GM15510 (cell line): Measurements from ENCODE around the gene GBA3.

Experiments
- POLR2A ChIP-seq: IDR thresholded peaks from 3 replicates; pipeline ENCODE4 v1.6.1; 2011; ENCODE audit warnings: borderline replicate concordance; ENCODE audit not compliant: insufficient read length; ENCODE audit errors: extremely low read depth

The GBA3 gene

DNA sequence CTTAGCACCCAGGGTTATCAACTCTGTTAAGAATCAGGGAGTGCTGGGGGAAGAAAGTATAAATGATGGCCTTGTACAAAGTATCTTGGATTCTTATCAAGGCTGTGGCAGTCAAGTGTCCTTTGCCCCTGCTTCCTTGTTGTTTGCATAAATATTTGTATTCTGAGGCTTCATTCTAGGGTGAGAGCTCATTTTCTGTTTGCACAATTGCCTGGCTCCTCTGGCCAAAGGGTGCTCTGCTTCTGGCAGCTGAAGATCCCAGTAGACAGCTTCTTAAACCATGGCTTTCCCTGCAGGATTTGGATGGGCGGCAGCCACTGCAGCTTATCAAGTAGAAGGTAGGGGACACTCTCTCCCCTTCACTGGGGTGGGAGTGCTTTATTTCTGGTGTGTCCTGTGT, at the start of gene GBA3:
TSS of gene GBA3 (plus strand) at position 202 of the 400 bp plus-strand sequence.
- TF ChIP-seq POLR2A = no peak

DNA sequence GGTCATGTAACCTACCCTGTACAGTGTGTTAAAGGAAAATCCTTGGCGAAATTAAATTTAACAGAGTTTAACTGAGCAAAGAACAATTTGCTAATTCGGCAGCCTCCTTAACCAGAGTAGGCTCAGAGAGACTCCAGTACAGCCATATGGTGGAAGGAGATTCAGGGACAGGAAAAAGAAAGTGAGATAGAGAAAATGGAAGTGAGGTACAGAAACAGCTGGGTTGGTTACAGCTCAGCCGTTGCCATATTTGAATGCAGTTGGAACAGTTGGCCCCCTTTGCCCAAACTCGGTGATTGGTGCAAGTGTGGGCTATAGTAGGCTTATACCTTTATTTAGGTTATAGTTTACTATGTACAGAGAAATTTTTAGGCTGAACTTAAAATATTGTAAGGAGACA, 48.8 kb upstream of the GBA3 start:
- no peak for TF ChIP-seq POLR2A

DNA sequence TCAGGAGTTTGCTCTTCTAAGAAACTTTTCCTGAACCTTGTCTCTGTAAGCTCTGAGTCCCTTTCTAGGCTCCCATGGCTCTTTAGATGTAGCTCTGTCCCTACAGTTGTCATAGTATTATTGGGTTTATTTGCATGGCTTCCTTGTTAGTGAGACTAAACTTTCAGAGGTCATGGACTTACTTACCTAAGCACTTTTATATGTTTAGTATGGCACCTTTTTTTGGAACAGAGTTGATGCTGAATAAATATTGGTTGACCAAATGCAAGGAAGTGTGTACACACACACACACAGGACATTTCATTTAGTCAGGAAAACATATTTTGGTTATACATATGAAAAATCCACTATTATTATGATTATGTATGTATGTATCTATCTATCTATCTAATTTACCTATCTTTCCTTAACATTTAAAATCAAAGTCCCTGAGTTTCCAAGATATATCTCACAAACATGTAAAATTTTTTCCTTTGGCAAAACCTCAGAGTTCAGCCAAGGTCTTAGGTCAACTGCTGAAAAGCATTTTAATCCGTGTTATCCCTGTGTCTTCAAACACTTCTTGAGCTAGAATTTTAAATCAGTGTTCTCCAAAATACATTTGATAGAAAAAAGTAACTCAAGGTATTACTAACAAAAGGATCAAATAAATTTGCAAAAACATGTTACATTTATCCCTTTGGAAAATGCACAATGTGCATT, 47.1 kb upstream of the GBA3 start:
- no peak for TF ChIP-seq POLR2A

- no peak for TF ChIP-seq POLR2A
These were observed 43.7 kb upstream of the GBA3 start for GRCh38 chr4:22648996-22649395.

GRCh38 chr4:22650771-22651170, 42.0 kb upstream of the GBA3 start:
- TF ChIP-seq POLR2A = no peak

GRCh38 chr4:22653752-22654151, 39.0 kb upstream of the GBA3 start:
- TF ChIP-seq POLR2A = no peak

DNA sequence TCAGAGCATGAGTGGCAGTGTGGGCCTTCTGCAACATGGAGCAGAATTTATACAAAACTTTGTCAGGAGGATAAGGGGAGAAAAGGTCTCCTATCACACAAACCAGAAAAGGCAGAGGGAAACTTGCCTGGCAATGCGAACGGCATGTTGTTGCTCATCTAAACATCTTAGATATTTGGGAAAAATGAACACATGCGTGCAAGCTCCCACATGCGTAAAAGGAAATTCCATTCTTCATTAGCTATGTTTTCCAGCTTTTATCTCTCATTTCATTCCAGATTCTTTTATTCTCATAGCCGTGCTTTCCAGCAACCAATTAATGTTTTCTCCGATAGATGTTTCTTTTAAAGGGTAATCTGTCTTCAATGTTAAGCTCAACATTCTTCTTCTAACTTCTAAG, 31.3 kb upstream of the GBA3 start:
- TF ChIP-seq POLR2A = no peak

- TF ChIP-seq POLR2A = no peak
These were observed 25.3 kb upstream of the GBA3 start for GRCh38 chr4:22667332-22667940.

DNA sequence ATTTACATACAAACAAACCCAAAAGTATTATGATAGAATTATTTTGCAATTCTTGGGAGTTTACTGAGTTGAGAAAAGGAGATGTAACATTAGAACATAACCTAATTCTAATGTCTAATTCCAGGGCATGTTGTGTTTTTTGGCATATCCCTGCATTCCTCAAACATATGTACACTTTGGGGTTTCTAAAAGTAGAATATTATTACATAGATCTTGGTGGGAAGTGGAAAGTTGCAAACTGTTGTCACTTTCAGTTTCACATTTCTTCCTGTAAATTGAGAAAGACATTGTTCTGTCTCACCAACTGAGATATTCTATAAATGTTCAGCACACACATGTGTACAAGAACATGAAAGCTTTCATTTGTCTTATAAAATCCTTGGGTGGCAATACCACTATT, 24.4 kb upstream of the GBA3 start:
- no peak for TF ChIP-seq POLR2A

GRCh38 chr4:22668702-22669101, 24.0 kb upstream of the GBA3 start:
- TF ChIP-seq POLR2A = no peak

DNA sequence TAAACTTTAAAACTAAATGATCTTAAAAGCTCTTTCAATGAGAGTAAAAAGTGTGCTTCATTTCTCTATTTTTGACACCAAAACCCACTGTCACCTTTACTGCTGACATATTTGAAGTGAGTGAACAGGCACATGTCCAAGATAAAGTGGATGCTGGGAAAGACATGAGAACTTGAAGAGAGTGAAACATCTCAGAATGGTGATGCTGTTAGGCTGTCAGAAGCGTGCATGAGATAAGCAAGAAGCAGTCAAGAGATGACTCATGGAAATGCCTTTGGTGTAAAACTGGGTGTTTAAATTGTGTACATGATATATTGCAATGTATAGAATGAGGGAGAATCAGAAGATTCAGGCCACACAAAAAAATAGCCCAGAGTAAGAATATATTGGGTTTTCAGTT, 21.8 kb upstream of the GBA3 start:
- no peak for TF ChIP-seq POLR2A

DNA sequence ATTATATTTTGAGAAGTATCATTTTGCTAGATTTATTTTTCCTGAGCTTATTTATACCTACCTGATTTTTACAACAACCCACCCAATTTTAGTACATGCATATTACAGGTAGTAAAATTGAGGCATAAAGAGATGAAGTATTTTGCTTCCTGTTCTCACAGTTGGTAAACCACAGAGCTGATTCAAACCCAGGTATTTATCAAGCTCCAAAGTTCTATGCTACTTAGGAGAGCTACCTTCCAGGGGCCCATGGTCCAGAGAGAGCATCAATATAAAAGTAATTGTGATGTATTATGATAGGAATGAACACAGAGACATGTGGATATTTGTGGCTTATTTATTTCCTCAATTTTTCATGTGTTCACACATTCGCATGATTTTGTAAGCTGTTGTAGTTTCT, 20.2 kb upstream of the GBA3 start:
- no peak for TF ChIP-seq POLR2A

- TF ChIP-seq POLR2A = no peak
These were observed 19.8 kb upstream of the GBA3 start for GRCh38 chr4:22672944-22673343.

GRCh38 chr4:22674700-22675099, 18.0 kb upstream of the GBA3 start:
- TF ChIP-seq POLR2A = no peak

DNA sequence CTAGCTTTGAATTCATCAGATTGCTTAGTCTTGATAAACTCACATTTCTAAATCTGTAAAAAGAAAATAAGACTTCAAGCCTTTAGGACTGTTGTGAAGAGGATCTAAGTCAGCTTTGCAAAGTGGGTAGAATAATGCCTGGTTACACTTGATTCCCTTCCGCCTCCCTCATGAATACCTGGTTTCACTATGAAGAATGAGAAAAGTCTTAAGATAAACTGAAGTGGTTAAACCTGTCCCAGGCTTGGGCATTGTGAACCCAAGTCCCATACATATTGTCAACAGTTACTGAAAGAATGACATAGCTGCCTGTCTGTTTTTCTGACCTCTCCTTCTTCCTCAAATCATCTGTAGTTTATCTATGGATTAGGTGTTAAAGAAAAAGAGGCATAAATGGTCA, 16.7 kb upstream of the GBA3 start:
- no peak for TF ChIP-seq POLR2A

GRCh38 chr4:22677780-22678179, 15.0 kb upstream of the GBA3 start:
- no peak for TF ChIP-seq POLR2A
